Fibroblast of gingiva (primary cell): Measurements from ENCODE around the gene SLC51B.
"Not testable (repeated sequence)": the region's sequence is repeated elsewhere in the genome, so short reads cannot be mapped to it uniquely, and the experiment has no call there.

Experiments
- DNase-seq: peaks from one replicate; pipeline ENCODE4 v3.0.0-alpha.2; 2011; ENCODE audit warnings: low read depth

The SLC51B gene

DNA sequence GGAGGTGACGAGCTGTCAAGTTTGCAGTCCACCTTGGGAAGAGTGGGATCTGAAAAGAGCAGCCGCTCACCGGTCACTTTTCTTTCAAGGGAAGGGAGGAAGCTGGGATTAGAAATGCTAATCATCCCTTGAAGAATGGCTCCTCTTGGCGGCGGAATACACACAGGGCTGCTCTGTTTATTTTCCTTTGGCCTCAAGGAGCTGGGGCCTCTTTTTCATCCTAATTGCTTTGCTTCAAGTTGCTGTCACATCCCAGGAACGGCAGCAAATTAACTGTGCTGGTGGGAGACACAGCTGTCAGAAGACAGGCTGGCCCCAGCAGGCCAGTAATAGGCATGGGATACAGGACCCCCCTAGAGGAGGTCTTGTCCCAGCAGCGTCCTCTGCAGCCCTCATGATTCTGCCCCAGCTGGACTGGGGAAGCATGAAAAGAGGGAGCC lies 38.1 kb downstream of the SLC51B start:
- DNase-seq, result peak; percentile 39

DNA sequence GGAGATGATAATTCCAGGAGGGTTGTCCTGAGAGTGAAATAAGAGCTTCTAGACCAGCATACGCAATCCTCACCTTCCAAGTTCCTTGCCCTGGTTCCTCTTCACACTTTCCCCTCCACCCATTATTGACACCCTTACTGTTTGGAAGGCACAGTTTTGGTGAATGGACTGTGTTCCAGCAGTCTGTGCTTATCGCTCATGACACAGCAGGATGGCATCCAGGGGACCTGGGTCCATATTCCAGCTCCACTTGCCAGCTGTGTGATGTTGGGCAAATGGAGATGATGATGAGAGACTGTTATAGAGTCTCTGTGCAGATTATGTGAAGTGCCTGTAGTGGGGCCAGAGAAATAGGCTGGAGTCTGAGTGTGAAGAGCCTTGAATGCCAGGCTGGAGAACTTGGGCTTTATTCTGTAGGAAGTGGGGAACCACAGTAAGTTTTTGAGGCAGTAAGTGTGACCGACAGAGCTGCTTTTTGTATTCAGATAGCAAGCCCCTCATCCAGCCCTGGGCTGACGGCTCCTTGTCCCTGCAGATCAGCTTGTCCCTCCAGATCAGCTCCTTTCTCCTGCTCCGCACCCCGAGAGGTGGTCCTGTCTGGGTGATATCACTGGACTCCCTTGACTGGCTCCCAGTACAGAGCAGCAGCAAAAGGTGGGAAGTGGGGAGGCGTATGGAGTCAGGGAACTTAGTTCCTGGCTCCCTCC lies 39.5 kb downstream of the SLC51B start:
- no peak for DNase-seq

DNA sequence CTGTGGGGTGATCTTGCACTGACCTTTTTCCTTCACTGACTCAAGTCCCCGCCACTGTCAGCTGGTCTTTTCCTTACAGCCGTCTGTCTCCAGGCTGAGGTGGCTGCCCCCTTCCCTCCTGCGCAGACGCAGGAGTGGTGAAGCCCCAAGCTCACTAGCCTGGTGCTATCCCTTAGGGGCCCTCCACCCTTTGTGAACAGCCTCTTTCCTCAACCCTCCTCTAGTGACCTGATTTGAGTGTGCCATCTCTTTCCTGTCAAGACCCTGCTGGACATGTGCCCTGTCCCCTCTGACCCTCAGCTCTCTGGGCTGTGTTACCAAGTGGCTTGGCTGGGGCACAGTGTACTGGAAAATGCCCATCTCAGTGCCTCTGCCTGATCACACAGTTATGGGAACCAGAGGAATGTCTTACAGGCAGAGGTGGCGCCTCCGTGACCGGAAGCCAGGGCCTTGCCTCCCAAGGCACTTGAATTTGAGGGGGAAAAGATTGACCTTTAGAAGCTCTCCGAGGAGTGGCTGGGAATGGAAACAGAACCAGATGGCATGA lies 40.1 kb downstream of the SLC51B start:
- no peak for DNase-seq

DNA sequence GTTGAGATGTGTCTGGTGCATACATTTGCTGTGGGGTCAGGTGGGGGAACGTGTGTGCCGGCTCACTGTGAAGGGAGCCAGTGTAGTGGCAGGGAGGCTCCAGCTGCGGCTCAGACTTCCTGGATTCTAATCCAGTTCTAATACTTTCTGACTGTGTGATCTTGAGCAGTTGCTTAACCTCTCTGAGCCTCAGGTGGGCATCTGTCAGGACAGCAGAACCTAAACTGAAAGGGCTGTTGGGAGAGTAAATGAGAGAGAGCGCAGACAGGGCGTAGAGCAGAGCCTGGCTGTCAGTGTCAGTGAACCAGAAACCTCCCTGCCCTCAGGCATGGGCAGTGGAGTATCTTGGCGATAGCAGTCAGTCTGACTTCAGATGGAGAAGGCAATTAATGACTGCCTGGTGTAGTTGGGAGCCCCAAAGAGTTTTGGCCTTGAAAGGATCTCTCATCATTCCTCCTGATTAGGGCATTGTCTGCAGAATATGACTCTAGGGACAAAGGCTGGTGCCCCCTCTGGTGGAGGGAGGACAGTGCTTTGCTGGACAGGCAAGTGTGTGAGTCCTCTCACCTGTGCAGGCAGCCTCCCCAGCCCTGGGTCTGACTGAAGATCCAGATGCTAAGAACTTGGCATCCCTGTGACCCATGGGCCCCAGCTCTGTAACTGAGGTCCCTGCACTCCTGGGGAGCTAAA lies 40.9 kb downstream of the SLC51B start:
- no peak for DNase-seq

DNA sequence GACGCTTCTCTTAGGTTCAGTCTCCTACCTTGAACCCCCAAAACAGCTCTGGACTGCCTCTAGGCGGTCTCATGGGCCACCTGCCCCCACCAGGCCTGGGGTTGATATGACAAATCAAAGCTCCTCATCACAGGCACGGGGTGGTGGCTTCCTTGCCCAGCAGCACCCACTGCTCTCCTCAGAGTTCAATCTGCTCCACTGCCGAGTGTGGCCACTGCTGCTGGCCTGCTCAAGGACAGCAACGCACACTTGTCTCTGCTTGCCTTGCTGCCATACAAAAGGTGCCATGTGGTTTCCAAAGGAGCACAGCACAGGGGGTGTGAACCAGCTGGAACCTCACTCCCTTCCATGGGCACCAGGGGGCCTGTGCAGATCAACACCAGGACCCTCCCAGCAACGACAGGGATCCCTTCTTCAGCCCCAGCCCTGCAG lies 41.5 kb downstream of the SLC51B start:
- DNase-seq, result no peak

DNA sequence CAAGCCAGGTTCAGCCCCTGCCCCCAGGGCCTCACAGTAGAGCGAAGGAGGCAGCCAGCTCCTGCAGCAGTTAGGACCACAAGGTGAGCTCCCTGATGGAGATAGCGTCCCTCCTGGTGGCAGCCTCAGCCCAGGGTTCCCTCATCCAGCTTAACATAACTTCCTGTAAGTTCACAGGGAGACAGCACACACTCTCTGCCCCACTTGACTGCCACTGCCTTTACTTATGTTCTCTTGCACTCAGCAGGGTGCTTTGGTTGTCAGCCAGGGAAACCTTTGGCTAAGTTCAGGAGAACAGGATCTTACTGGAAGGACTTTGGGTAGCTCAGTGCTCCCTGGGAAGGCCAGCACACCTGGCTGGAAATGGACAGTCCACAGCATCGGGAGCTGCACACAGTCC lies 42.2 kb downstream of the SLC51B start:
- DNase-seq, result no peak

DNA sequence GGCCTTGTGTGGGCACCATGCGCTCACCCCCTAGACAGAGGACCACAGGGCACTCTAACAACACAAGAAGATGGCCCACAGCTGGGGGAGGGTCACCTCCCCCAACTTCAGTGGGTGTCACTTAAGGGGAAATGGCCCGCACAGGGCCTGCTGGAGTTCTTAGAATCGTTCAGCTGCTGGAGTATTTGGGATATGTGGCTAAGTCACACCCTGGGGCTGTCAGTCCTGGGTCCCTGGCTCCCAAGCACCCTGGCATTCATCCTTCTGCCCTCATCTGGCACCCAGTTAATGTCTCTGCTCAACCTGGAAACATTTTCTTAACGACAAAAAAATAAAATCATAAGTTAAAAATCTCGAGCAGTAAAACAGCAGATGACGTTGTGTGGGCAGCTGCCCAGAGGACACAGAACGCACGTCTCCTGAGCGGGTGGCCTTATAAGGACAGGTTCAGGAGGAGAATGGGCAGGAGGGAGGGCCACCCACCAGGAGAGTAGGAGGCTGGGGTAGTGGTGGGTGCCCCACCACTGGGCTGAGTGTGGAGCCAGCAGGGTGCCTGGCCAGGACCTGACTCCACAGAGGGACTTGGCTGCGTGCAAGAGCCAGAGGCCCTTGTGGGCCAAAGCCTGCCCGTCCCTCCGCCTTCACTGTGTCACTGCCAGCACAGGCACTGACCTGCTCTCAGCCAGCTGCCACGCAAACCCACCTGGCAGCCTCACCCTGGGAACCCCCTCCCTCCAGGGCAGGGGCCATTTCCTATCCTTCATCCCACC lies 42.9 kb downstream of the SLC51B start:
- DNase-seq, result no peak

DNA sequence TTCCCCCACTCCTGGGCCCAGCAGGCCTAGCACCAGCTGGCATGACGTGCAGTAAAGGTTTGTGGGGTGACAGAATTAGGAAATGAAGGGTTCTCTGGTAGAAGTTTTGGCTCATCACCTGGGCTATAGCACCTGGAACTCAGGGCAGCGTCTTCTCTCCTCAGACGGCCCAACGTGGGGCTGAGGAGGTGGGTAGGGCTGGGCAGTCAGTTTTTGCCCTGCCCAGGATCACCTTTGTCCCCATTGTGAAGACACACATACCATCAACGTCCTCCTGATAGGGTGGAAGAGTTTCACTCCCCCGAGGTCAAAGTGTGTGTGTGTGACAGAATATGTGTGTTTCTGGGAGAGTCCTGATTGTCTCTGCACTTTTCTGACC lies 43.4 kb downstream of the SLC51B start:
- no peak for DNase-seq

DNA sequence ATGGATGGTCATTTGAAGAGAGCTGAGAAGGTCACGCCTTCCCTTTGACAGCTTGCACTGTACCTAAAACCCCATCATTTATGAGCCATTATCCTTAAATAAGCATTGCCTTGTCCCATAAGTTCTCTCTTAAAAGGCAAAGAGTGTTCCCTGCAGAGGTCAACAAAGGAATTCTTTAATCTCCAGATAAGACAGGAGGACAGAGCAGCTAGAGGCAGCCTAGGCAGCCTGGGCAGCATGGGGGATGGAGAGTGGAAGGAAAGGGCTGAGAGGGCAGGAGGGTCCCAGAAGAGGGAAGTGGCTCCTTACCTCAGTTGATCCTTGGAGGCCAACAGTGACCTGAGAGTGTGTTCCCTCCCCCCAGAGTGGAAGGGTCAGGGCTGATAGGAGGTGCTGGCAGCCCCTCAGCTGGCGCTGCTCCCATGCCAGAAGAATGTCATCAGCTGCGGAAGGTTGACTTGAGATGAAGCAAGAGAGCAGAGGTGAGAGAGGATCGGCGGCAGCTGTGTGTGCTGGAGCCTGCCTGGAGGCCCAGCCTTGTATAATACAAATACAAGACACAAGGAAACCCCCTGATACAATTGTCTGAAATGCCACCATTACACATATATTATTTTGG lies 44.1 kb downstream of the SLC51B start:
- no peak for DNase-seq

DNA sequence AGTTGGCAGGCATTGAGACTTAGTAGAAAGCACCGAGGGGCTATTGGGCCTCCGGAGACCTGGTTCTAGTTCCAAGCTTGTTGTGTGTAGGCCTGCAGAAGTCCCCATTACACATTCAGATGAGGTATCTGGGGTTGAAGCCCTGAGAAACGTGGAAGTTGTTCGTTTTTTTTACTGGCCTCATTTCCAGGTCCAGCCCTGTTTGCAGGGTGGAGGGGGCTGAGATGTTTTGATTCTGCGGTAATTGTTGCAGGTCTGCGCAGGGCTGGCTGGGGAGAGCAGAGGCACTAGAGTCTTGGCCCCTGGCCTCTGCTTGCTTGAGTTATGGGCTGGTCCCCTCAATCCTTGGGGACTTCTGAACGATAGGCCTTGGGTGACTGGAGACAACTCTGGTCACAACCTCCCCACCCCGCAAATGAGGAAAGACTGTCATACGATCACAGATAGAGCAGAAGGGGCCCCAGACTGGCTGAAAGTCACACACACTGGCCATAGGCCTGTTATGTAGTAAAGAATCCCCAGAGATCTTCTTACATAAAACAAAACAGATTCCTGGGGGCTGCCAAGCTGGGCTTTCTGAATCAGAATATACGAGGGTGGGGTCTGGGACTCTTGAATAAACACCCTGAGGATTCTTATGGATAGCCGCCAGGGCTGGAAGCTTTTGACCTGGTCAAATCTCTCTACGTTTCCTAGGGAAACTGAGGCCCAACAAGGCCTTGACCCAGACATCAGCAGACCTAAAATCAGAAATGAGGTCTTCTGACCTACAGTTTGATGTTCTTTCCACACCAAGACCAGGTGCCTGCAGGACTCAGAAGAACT lies 47.0 kb downstream of the SLC51B start:
- no peak for DNase-seq

DNA sequence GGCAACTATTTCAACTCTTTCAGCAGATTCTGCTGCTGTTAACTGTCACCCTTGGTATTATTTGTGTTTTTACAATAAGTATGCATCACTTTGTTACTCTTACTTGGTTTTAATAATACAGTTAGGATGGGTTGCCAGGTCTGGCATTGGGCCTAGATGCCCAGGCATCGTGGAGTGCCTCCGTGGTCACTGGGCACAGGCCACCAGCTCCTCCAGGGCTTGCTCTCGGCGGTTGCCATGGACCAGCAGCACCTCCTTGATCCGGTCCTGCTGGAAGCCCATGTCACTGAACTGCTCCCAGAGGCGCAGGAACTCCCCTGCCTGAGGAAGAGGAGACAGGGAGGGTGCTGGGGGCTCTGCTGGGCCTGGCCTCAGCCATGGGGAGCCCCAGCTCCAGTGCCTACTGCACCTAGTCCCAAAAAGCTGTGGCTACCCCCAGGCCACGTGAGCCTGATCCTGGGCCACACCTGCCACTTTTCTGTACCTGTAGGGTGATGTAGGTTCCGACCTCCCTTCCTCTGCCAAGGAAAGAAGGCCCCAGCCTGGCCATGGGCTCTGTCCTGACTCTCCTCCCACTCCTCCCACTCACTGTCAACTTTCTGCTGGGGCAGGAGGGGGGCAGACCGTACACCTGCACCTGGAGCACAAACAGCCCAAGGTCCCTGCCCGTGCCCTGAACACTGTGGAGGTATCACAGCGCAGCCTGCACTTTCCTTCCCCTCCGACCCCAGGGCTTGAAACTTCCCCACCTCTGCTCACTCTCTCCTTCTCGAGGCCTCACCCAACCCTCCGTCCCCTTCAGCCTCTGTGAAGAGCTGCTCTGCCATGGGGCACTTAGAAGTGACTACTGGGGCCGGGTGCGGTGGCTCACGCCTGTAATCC lies 48.0 kb downstream of the SLC51B start:
- DNase-seq, result no peak

DNA sequence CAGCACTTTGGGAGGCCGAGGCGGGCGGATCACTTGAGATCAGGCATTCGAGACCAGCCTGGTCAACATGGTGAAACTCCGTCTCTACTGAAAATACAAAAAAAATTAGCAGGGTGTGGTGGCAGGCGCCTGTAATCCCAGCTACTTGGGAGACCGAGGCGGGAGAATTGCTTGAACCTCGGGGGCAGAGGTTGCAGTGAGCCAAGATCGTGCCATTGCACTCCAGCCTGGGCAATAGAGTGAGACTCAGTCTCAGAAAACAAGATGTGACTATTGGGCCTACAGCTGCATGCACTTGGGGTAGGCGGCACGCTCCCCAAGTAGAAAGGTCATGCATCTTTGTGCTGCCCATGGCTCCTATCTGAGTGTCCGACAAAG lies 48.6 kb downstream of the SLC51B start:
- DNase-seq, result not testable (repeated sequence)

DNA sequence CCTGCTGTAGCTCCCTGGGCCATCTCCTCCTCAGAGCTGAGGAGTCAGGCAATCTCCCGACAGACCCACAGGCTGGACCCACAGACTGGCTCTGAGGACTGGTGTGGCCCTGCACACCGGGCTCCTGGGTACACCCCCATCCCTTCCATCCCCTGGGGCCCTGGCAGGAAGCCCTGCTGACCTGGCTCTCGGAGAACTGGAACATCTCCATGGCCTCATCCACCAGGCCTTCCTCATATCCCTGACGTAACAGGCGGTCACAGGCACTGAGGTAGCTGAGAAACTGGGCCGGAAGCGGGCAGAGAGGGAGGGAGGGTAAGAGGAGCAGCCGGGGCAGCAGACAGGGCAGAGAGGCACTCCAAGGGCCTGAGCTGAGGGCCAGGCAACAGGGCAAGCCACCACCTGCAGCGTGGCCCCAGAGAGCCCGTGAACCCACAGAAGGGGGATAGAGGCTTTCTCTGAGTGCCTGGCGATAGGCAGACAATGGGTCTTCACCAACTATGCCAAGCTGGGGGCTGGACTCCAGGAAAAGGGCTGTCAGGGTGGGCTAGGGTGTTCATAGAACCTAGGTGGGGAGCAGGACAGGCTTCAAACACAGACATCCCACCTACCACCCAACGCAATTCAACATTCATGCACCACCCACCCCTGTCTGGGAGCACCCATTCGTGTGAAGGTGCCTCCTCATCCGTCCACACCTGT lies 49.3 kb downstream of the SLC51B start:
- no peak for DNase-seq

DNA sequence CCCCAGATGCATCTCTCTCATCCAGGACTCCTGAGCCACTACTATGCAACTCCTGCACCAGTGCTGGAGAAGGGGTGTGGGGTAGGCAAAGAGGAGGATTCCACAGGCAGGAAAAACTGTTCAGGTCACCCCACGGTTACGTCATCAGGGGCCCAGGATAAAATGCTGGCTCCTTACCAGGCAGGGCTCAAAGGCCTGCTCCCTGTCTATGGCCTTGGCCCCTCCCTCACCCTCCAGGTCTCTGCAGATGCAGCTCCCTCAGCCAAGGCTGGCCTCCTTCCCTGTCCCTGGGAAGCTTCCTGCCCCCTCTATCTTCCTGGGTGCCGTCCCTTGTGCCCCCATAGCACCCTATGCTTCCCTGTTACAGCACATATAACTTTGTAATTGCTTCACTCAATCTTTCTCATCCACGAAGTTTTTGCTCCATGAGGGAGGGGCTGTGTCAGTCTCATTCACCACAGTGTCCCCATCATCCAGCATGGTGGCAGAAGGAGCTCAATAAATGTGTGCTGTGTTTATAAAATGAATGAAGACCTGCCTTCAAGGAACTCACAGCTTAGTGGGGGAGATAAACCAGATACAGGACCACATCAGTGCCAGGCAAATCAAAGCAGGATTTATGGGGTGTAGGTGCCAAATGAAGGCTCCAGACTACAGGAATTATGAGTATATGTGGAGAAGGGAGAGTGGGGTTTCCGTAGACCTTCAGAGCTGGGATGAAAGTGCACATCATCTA lies 50.0 kb downstream of the SLC51B start:
- DNase-seq, result no peak

DNA sequence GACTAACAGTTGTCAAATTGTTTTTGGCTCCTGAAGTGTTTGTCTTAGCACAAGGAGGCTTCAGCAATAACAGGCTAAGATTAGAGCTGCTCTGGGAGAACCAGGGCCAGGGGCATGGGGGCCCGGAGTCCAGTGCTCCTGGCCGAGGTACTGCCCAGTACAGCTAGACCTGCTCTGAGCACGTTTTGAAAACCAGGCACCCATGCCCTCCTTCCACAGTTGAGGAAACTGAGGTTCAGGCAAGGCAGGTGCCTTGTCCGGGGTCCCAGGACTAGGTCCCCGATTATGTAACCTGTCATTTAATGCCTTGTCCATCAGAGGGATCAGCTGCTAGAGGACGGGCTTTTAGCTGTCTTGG lies 50.5 kb downstream of the SLC51B start:
- no peak for DNase-seq

DNA sequence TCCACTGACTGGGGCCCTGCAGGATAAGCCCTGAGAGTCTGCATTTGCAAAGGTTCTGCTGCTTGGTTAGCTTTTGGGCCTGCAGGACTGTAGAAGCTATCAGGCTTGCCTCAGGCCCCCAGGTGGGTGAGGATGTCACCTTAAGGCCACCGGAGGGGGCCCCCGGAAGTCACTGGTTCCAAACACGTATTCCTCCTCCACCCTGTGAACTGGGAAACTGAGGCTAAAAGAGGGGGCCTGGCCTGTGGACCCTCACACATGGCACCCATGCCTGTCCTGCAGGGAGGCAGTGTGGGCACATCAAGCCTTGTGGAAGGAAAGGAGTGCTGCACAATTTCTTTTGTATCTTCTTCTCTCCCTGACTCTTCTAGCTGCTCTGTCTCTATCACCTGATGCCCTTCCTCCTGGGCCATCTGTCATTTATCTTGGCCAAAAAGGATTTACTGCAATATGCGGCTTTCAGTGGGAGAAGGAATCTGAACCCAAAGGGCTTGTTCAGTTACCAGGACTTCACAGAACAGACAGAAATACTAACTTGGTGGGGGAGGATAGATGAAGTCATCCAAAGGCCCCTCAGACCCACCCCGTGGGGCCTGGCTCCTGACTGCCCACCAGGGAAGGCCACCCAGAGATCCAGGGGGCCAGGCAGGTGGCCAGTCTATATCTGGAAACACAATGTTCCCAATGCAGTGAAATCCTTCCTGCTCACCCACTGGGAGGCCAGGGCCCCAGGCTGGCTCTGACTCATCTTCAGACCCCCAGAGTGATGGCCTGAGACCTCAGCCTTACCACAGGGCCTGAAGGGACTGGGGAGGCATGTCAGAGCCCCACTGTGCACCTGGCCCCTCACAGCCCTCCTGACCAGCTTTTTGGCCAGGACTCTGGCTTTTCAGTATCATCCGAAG lies 51.5 kb downstream of the SLC51B start:
- DNase-seq, result no peak

DNA sequence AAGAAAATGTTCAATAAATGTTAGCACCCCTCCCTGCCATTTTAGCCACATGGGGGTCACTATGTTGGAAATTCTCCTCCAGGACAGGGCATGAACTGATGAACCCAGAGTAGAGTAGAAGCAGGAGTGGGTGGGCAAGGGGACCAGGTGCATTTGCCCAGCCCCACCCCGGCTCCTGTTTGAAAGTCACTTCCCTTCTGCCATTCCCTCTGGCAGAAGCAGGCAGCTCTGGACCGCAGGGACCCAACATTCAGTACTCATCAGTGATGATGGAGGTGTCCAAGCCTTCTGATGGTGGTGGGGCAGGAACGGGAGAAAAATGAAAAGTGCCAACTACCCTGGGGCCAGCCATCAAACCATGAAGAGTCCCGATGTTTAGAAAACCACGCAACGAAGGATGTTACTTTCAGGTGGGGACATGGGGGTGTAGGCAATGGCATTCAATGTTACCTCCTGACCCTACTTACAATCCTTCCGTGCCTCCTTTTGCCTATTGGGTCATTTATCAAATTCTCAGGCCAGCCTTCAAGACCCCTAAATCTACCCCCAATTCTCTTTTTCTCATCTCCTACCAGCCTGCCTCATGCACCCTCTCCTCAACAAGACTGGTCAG lies 52.6 kb downstream of the SLC51B start:
- DNase-seq, result no peak

DNA sequence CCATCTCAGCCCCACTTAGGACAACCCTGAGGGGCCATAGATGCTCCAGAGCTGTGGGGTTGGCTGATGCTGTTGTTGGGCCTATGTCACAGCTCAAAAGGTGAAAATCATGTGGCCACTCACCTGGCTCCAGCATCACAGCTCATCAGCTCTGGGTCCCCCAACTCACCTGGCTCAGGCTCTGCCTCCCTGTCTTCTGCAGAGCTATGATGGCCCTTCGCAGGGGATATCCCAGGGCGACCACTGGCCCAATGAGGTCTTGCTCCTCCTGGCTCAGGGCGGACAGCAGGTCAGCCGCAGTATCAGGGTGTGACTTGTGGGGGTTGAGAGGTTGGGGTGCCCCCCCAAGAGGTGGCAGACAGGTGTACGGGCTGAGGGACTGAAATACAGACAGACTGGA lies 54.1 kb downstream of the SLC51B start:
- no peak for DNase-seq
